IMR-90 (cell line): ENCODE measurements around the gene EVA1C. TPM values are rescaled to one million over a fixed set of nuclear protein-coding genes. Genes with fewer than 3 reads are reported as not detected.

ENCODE experiments used
- ATAC-seq: fragments of 200-7000 bp; cut with Tn5 transposase; 2 replicates; pipeline ENCODE4 v1.9.1; 2020; ENCODE audit warnings: low read depth, mild to moderate bottlenecking, moderate library complexity
- BruUV-seq: library from RNA; stranded (reverse); fragments of 400-500 nt; replicated peaks from 2 replicates; lab custom pipeline; 2021; lab: Mats Ljungman, UMichigan
- CTCF ChIA-PET: fragments of 300-600 bp; formaldehyde crosslinking; extraction: SDS; loops from one replicate; lab custom pipeline; 2021; ENCODE audit warnings: antibody characterized with exemption; lab: Yijun Ruan, JAX
- POLR2A ChIA-PET: fragments of 300-600 bp; sonication (Branson Sonifier 250); formaldehyde crosslinking; loops from one replicate; lab custom pipeline; 2022; ENCODE audit warnings: antibody characterized with exemption; ENCODE audit not compliant: unreplicated experiment; lab: Charles Lee
- DNase-seq: peaks from one replicate; pipeline ENCODE4 v3.0.0; 2013
- H2AFZ ChIP-seq: replicated peaks from 2 replicates; pipeline ENCODE3; 2013; ENCODE audit warnings: low read length, mild to moderate bottlenecking; ENCODE audit not compliant: poor library complexity
- H2AK5ac ChIP-seq: 2 replicates; pipeline ENCODE4 v1.6.1; 2013; ENCODE audit warnings: low read depth, low read length, inconsistent platforms
- H2AK9ac ChIP-seq: replicated peaks from 2 replicates; pipeline ENCODE3; 2013; ENCODE audit warnings: mild to moderate bottlenecking, low read depth, low read length, moderate library complexity; ENCODE audit not compliant: poor library complexity
- H2BK120ac ChIP-seq: 2 replicates; pipeline ENCODE4 v1.6.1; 2013; ENCODE audit warnings: low read depth, low read length, inconsistent platforms
- H2BK15ac ChIP-seq: 3 replicates; pipeline ENCODE4 v1.6.1; 2013; ENCODE audit warnings: low read depth, low read length, inconsistent platforms
- H2BK20ac ChIP-seq: 2 replicates; pipeline ENCODE4 v1.6.1; 2013; ENCODE audit warnings: low read depth, mild to moderate bottlenecking, inconsistent platforms, low read length, moderate library complexity
- H2BK5ac ChIP-seq: 2 replicates; pipeline ENCODE4 v1.6.1; 2013; ENCODE audit warnings: mild to moderate bottlenecking, low read depth, low read length, inconsistent platforms; ENCODE audit not compliant: poor library complexity, severe bottlenecking
- H3K14ac ChIP-seq: replicated peaks from 2 replicates; pipeline ENCODE4 v1.6.1; 2013; ENCODE audit warnings: low read depth, low read length, inconsistent platforms
- H3K18ac ChIP-seq: 2 replicates; pipeline ENCODE4 v1.6.1; 2013; ENCODE audit warnings: low read depth, low read length, control low read depth
- H3K23ac ChIP-seq: 2 replicates; pipeline ENCODE4 v1.6.1; 2013; ENCODE audit warnings: low read depth, low read length, inconsistent platforms
- H3K27ac ChIP-seq: 2 replicates; pipeline ENCODE4 v1.5.1; 2013; ENCODE audit warnings: mild to moderate bottlenecking, control low read depth, low read length; ENCODE audit not compliant: insufficient read depth
- H3K27me3 ChIP-seq: 2 replicates; pipeline ENCODE4 v1.6.1; 2013; ENCODE audit warnings: low read length; ENCODE audit not compliant: control insufficient read depth, insufficient read depth
- H3K36me3 ChIP-seq: 2 replicates; pipeline ENCODE4 v1.6.1; 2013; ENCODE audit warnings: low read length, mixed read lengths; ENCODE audit not compliant: control insufficient read depth, insufficient read depth
- H3K4ac ChIP-seq: 2 replicates; pipeline ENCODE4 v1.6.1; 2013; ENCODE audit warnings: low read depth, low read length, inconsistent platforms
- H3K4me1 ChIP-seq: 2 replicates; pipeline ENCODE4 v1.6.1; 2013; ENCODE audit warnings: low read length, mixed read lengths; ENCODE audit not compliant: control insufficient read depth, insufficient read depth
- H3K4me2 ChIP-seq: 2 replicates; pipeline ENCODE4 v1.6.1; 2013; ENCODE audit warnings: low read depth, mild to moderate bottlenecking, control low read depth, low read length, moderate library complexity
- H3K4me3 ChIP-seq: 2 replicates; pipeline ENCODE4 v1.5.1; 2013; ENCODE audit warnings: low read depth, mild to moderate bottlenecking, control low read depth, low read length, moderate library complexity; ENCODE audit not compliant: insufficient read depth
- H3K56ac ChIP-seq: 2 replicates; pipeline ENCODE4 v1.6.1; 2013; ENCODE audit warnings: low read length, inconsistent platforms; ENCODE audit not compliant: insufficient read depth; ENCODE audit errors: extremely low read depth
- H3K79me1 ChIP-seq, 2 experiments: 2 replicates each; pipeline ENCODE4 v1.6.1; 2013; ENCODE audit warnings: low read length in 2 of 2, inconsistent platforms in 1 of 2, low read depth in 1 of 2
- H3K9ac ChIP-seq: 2 replicates; pipeline ENCODE4 v1.6.1; 2013; ENCODE audit warnings: low read depth, low read length, control low read depth
- H3K9me1 ChIP-seq: 2 replicates; pipeline ENCODE4 v1.6.1; 2013; ENCODE audit warnings: low read length, inconsistent platforms; ENCODE audit not compliant: insufficient read depth
- H3K9me3 ChIP-seq: 2 replicates; pipeline ENCODE4 v1.6.1; 2013; ENCODE audit warnings: low read length; ENCODE audit not compliant: control insufficient read depth, insufficient read depth
- H4K20me1 ChIP-seq: 2 replicates; pipeline ENCODE4 v1.6.1; 2013; ENCODE audit warnings: low read length, inconsistent platforms; ENCODE audit not compliant: insufficient read depth
- H4K5ac ChIP-seq: 2 replicates; pipeline ENCODE4 v1.6.1; 2013; ENCODE audit warnings: mild to moderate bottlenecking, low read depth, low read length, control low read depth
- H4K8ac ChIP-seq, 2 experiments: 2 replicates each; pipeline ENCODE4 v1.6.1; 2013; ENCODE audit warnings: low read depth in 2 of 2, low read length in 2 of 2, control low read depth in 1 of 2, inconsistent platforms in 1 of 2
- H4K91ac ChIP-seq: 2 replicates; pipeline ENCODE4 v1.6.1; 2013; ENCODE audit warnings: low read depth, low read length, inconsistent platforms; ENCODE audit not compliant: insufficient read depth
- BHLHE40 ChIP-seq: fragments of 150-350 bp; IDR thresholded peaks from 2 replicates; pipeline ENCODE4 v1.6.1; 2016; ENCODE audit warnings: mild to moderate bottlenecking, low read depth, low read length
- CEBPB ChIP-seq: IDR thresholded peaks from 2 replicates; pipeline ENCODE4 v1.6.1; 2012; ENCODE audit warnings: low read depth, low read length, improper control_type of control experiment
- CTCF ChIP-seq: conservative IDR thresholded peaks from 2 replicates; pipeline ENCODE4 v1.5.1; 2012; ENCODE audit warnings: mild to moderate bottlenecking, low read depth, low read length, improper control_type of control experiment
- FOS ChIP-seq: fragments of 150-350 bp; IDR thresholded peaks from 2 replicates; pipeline ENCODE4 v1.6.1; 2016; ENCODE audit warnings: low read depth, low read length
- MAFK ChIP-seq: IDR thresholded peaks from 2 replicates; pipeline ENCODE4 v1.6.1; 2012; ENCODE audit warnings: low read depth, low read length, improper control_type of control experiment
- MAZ ChIP-seq: IDR thresholded peaks from 2 replicates; pipeline ENCODE4 v1.6.1; 2012; ENCODE audit warnings: low read depth, mild to moderate bottlenecking, low read length, improper control_type of control experiment, moderate library complexity, borderline replicate concordance
- MXI1 ChIP-seq: IDR thresholded peaks from 2 replicates; pipeline ENCODE4 v1.6.1; 2012; ENCODE audit warnings: low read depth, mild to moderate bottlenecking, low read length, moderate library complexity, borderline replicate concordance
- NFE2L2 ChIP-seq: fragments of 150-350 bp; IDR thresholded peaks from 2 replicates; pipeline ENCODE4 v1.6.1; 2016; ENCODE audit warnings: low read depth, mild to moderate bottlenecking, low read length
- POLR2A ChIP-seq: IDR thresholded peaks from 2 replicates; pipeline ENCODE4 v1.6.1; 2012; ENCODE audit warnings: mild to moderate bottlenecking, low read depth, low read length
- RAD21 ChIP-seq: IDR thresholded peaks from 2 replicates; pipeline ENCODE4 v1.6.1; 2012; ENCODE audit warnings: low read length, improper control_type of control experiment
- RCOR1 ChIP-seq: IDR thresholded peaks from 2 replicates; pipeline ENCODE4 v1.6.1; 2012; ENCODE audit warnings: mild to moderate bottlenecking, low read length, improper control_type of control experiment; ENCODE audit not compliant: insufficient replicate concordance
- SMC3 ChIP-seq: fragments of 150-350 bp; IDR thresholded peaks from 2 replicates; pipeline ENCODE4 v1.6.1; 2016; ENCODE audit warnings: low read depth, mild to moderate bottlenecking, antibody characterized with exemption, low read length, moderate library complexity
- USF2 ChIP-seq: fragments of 150-350 bp; IDR thresholded peaks from 2 replicates; pipeline ENCODE4 v1.6.1; 2017; ENCODE audit warnings: mild to moderate bottlenecking, antibody characterized with exemption, low read length, low read depth
- WGBS, 2 experiments: methylation state at CpG; one replicate each; pipeline versions ENCODE4 v1.1.5 to v1.1.7; 2013; ENCODE audit warnings: missing lambda C conversion rate in 2 of 2; ENCODE audit not compliant: insufficient read length in 1 of 2; ENCODE audit errors: extremely low coverage in 2 of 2; 5-methylcytosine and 5-hydroxymethylcytosine counted together
- dilution Hi-C: fragments of 300-500 bp; cut with HindIII; formaldehyde crosslinking; loops from one replicate; pipeline ENCODE4 v1.14.3; 2018; ENCODE audit warnings: low sequenced_read_pairs; ENCODE audit not compliant: unreplicated experiment
- in situ Hi-C: fragments of 300-500 bp; cut with MboI; formaldehyde crosslinking; loops from 3 replicates; pipeline ENCODE4 v1.14.3; 2019; ENCODE audit warnings: low sequenced_read_pairs, inconsistent platforms, mixed read lengths
- intact Hi-C: fragments of 100-400 bp; cut with micrococcal nuclease; formaldehyde crosslinking; loops from 2 replicates; pipeline ENCODE4 v1.10.0; 2022
- polyA plus RNA-seq, 3 experiments: library from polyadenylated mRNA; depleted of rRNA; stranded (reverse); fragments of >200 nt; gene quantifications; 2 replicates each; pipeline ENCODE4 v1.2.3, GENCODE V29; 2012; ENCODE audit warnings: low replicate concordance in 1 of 3
- total RNA-seq: library from RNA; depleted of rRNA; stranded (reverse); fragments of >200 nt; gene quantifications from 2 replicates; pipeline ENCODE4 v1.2.3, GENCODE V29; 2012

EVA1C gene
- total and polyA plus RNA-seq, 2 of the 4 experiments (the other 2 are of a cell fraction), result 0.72 to 1.1 TPM

GRCh38 chr21:32525282-32525681, 112.8 kb downstream of the EVA1C start:
- WGBS, 2 experiments, result no CpG with 5 or more reads among the region's 7 CpGs
- ChIA-PET POLR2A (no interaction called here), CTCF (no interaction called here)
- intact Hi-C loops (no loop called here), dilution Hi-C loops (no loop called here), in situ Hi-C loops (no loop called here)
- H4K91ac ChIP-seq, result no peak overlapping the region
- no peak overlapping the region for H2BK5ac ChIP-seq
- no peaks in the 10 kb centered on the region for H3K36me3 ChIP-seq
- H2BK20ac ChIP-seq, result no peak overlapping the region
- BruUV-seq, result no TSS peak
- H3K4ac ChIP-seq, result no peak overlapping the region
- H3K9me1 ChIP-seq, result peaks cover 21% of the 10 kb centered on the region; the same call in 1 of the 2 replicates
- ATAC-seq (no peak), DNase-seq (no peak)
- no peaks in the 10 kb centered on the region for H3K79me1 ChIP-seq
- H2AFZ ChIP-seq, result no peak overlapping the region
- H3K9ac ChIP-seq, result no peak overlapping the region
- peaks cover 17% of the 10 kb centered on the region for H3K4me1 ChIP-seq
- TF ChIP-seq CTCF (no peak), NFE2L2 (no peak), RAD21 (no peak), USF2 (no peak), FOS (no peak), MAFK (no peak), MXI1 (no peak), MAZ (no peak), SMC3 (no peak), POLR2A (no peak), RCOR1 (no peak), CEBPB (no peak), BHLHE40 (no peak)
- no peak overlapping the region for H3K4me2 ChIP-seq
- no peak overlapping the region for H2BK15ac ChIP-seq
- no peak overlapping the region for H3K23ac ChIP-seq
- H4K5ac ChIP-seq, result no peak overlapping the region
- H2AK5ac ChIP-seq, result no peak overlapping the region
- no peak overlapping the region for H3K56ac ChIP-seq
- H3K9me3 ChIP-seq, result no peaks in the 10 kb centered on the region
- H3K27me3 ChIP-seq, result no peaks in the 10 kb centered on the region
- H3K14ac ChIP-seq, result no peak overlapping the region
- no peak overlapping the region for H2BK120ac ChIP-seq
- no peaks in the 10 kb centered on the region for H4K20me1 ChIP-seq
- H3K18ac ChIP-seq, result no peak overlapping the region
- no peak overlapping the region for H3K4me3 ChIP-seq
- H2AK9ac ChIP-seq, result no peak overlapping the region
- H3K27ac ChIP-seq, result no peak overlapping the region
- H4K8ac ChIP-seq, result no peak overlapping the region
